GM10266 (cell line): ENCODE results near the gene PALLD.

ENCODE experiments used
- DNase-seq: peaks from one replicate; pipeline ENCODE4 v3.0.0; 2012; ENCODE audit errors: extremely low spot score
- CTCF ChIP-seq: IDR thresholded peaks from 2 replicates; pipeline ENCODE4 v1.5.1; 2012; ENCODE audit warnings: mild to moderate bottlenecking, low read depth; ENCODE audit not compliant: control insufficient read depth, insufficient read depth; ENCODE audit errors: missing control alignments

The PALLD gene

GRCh38 chr4:168636506-168637196 lies 139.8 kb downstream of the PALLD start:
- no peak for TF ChIP-seq CTCF
- no peak for DNase-seq

GRCh38 chr4:168637872-168638756 lies 141.3 kb downstream of the PALLD start:
- TF ChIP-seq CTCF = no peak
- no peak for DNase-seq

- no peak for TF ChIP-seq CTCF
Measured at GRCh38 chr4:168639914-168640313, 143.1 kb downstream of the PALLD start.

GRCh38 chr4:168641811-168642140 lies 144.9 kb downstream of the PALLD start:
- DNase-seq = no peak
- no peak for TF ChIP-seq CTCF

More at GRCh38 chr4:168639914-168640313, 143.1 kb downstream of the PALLD start:
- DNase-seq = no peak

- TF ChIP-seq CTCF = no peak
- no peak for DNase-seq
Measured at GRCh38 chr4:168642591-168642990, 145.7 kb downstream of the PALLD start.

- no peak for TF ChIP-seq CTCF
- DNase-seq = no peak
Measured at GRCh38 chr4:168643111-168643795, 146.4 kb downstream of the PALLD start.
